ENCODE data around the gene SELENBP1. TPM values are rescaled to one million over a fixed set of nuclear protein-coding genes. Genes with fewer than 3 reads are reported as not detected.

The SELENBP1 gene
- 10 to 100 TPM; 13.0 to 15.1 TPM for total RNA-seq
- polyA plus RNA-seq (ENCODE audit: insufficient read depth, low read depth, low replicate concordance): 31.8 TPM
- long read RNA-seq, donor 1, transcript SELENBP1-201 (12 exons, 1,752 nt): major isoform, 10 of 21 reads
- long read RNA-seq, donor 1, partial matches to known transcripts: 8 of 21 reads
- long read RNA-seq, donor 1, other reads (novel, unspliced or antisense): 0 of 21 reads
- long read RNA-seq, donor 2, partial matches to known transcripts: 0 of 6 reads
- long read RNA-seq, donor 2, other reads (novel, unspliced or antisense): 0 of 6 reads

- H3K4me1 ChIP-seq: peaks cover 16% of the 10 kb centered on the region
- H3K9me3 ChIP-seq: no peaks in the 10 kb centered on the region
- TF ChIP-seq CTCF (IDR thresholded peaks at IDR 0.05): no peak
- TF ChIP-seq POLR2A (IDR thresholded peaks at IDR 0.05): no peak
- no peaks in the 10 kb centered on the region for H3K27me3 ChIP-seq
- DNase-seq: peak; percentile 84
- peak within 1 kb of the TSS; percentile 6 to 26 for H3K4me3 ChIP-seq
- peak within 1 kb of the TSS; percentile 34 to 61 for H3K27ac ChIP-seq
- intact Hi-C loops (cut with DNase I; ENCODE audit: low total_unique reads): no loop called here
- 36 to 65% methylated on average over 10 to 11 of the region's 11 CpGs for WGBS, 2 donors
- no peaks in the 10 kb centered on the region for H3K36me3 ChIP-seq (ENCODE audit: low read depth, missing control alignments)
Observed at GRCh38 chr1:151372058-151372934, at the start of gene SELENBP1. SELENBP1 (minus strand) TSS chr1:151372705; CDS start chr1:151372641, 64 bp downstream.

- TF ChIP-seq CTCF (IDR thresholded peaks at IDR 0.05) (no peak), POLR2A (IDR thresholded peaks at IDR 0.05) (no peak)
- H3K9me3 ChIP-seq: no peaks in the 10 kb centered on the region
- 82 to 85% methylated on average over 5 of the region's 5 CpGs for whole genome bisulfite sequencing, 2 donors
- no peak for DNase-seq
- no peak overlapping the region for H3K4me3 ChIP-seq
- no peaks in the 10 kb centered on the region for H3K36me3 ChIP-seq (ENCODE audit: low read depth, missing control alignments)
- no peak overlapping the region for H3K27ac ChIP-seq
- no peaks in the 10 kb centered on the region for H3K4me1 ChIP-seq
- no peaks in the 10 kb centered on the region for H3K27me3 ChIP-seq
- intact Hi-C loops (cut with DNase I; ENCODE audit: low total_unique reads): no loop called here
Observed at GRCh38 chr1:151419819-151420218, 47.3 kb upstream of the SELENBP1 start.

GRCh38 chr1:151418081-151418480 lies 45.6 kb upstream of the SELENBP1 start:
- no peaks in the 10 kb centered on the region for H3K36me3 ChIP-seq (ENCODE audit: low read depth, missing control alignments)
- no peaks in the 10 kb centered on the region for H3K27me3 ChIP-seq
- no peak for DNase-seq
- H3K4me1 ChIP-seq: no peaks in the 10 kb centered on the region
- intact Hi-C loops (cut with DNase I; ENCODE audit: low total_unique reads): no loop called here
- no peak for TF ChIP-seq CTCF (IDR thresholded peaks at IDR 0.05)
- no peak for TF ChIP-seq POLR2A (IDR thresholded peaks at IDR 0.05)
- H3K4me3 ChIP-seq: no peak overlapping the region
- WGBS, 2 donors: 94 to 97% methylated on average over 3 of the region's 3 CpGs
- no peak overlapping the region for H3K27ac ChIP-seq
- H3K9me3 ChIP-seq: no peaks in the 10 kb centered on the region

- H3K27me3 ChIP-seq: no peaks in the 10 kb centered on the region
- no peak for DNase-seq
- no peaks in the 10 kb centered on the region for H3K36me3 ChIP-seq (ENCODE audit: low read depth, missing control alignments)
- H3K4me3 ChIP-seq: no peak overlapping the region
- no peaks in the 10 kb centered on the region for H3K4me1 ChIP-seq
- intact Hi-C loops (cut with DNase I; ENCODE audit: low total_unique reads): no loop called here
- no peaks in the 10 kb centered on the region for H3K9me3 ChIP-seq
- no peak overlapping the region for H3K27ac ChIP-seq
- no peak for TF ChIP-seq CTCF (IDR thresholded peaks at IDR 0.05)
- no peak for TF ChIP-seq POLR2A (IDR thresholded peaks at IDR 0.05)
- 97 to 99% methylated on average over 4 of the region's 4 CpGs for WGBS, 2 donors
Observed at GRCh38 chr1:151416231-151416630, 43.7 kb upstream of the SELENBP1 start.

All from testis (tissue), 5 donors.